Mucosa of stomach (tissue), 1 donor: ENCODE data around the gene SLC2A11.
"Not testable (repeated sequence)": the region's sequence is repeated elsewhere in the genome, so short reads cannot be mapped to it uniquely, and the experiment has no call there.

ENCODE experiments used
- H3K27me3 ChIP-seq: one replicate; pipeline ENCODE4 v1.7.0; 2013; ENCODE audit warnings: mild to moderate bottlenecking, low read length; ENCODE audit not compliant: control insufficient read depth, insufficient read depth
- H3K36me3 ChIP-seq: one replicate; pipeline ENCODE4 v1.7.0; 2013; ENCODE audit warnings: low read length; ENCODE audit not compliant: control insufficient read depth, insufficient read depth
- H3K4me1 ChIP-seq: one replicate; pipeline ENCODE4 v1.7.0; 2013; ENCODE audit warnings: mild to moderate bottlenecking, low read length; ENCODE audit not compliant: control insufficient read depth, insufficient read depth
- H3K4me3 ChIP-seq: one replicate; pipeline ENCODE4 v1.7.0; 2013; ENCODE audit warnings: low read length
- H3K9ac ChIP-seq: one replicate; pipeline ENCODE4 v1.7.0; 2013; ENCODE audit warnings: mild to moderate bottlenecking, low read length, moderate library complexity
- H3K9me3 ChIP-seq: one replicate; pipeline ENCODE4 v1.7.0; 2013; ENCODE audit warnings: mild to moderate bottlenecking, low read length, moderate library complexity; ENCODE audit not compliant: control insufficient read depth
- donor health status: Pancreatic carcinoma.

SLC2A11 gene

DNA sequence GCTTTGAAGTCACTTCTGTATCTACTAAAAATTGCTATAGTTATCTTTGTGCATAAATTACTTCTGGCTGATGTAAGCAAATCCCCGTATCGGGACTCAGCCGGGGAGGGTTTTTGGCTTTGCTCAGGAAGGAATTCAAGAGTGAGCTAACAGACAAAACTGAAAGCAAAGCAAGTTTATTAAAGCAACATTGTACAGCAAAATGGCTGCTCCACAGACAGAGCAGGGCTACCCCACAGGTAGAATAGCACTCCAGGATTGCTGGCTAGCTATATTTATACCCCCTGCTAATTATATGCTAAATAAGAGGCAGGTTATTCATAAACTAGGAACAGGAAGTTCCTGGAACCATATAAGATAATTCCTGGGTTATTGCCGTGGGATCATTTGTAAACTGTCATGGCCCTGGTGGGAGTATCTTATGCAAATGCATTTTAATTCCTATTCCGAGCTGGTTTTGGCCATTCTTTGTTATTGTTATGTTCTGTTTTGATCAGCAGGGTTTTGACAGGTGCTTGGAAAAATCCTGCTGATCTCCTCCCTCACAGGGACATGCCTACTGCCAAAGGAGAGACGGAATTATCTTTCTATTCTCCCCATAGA lies 51.7 kb downstream of the SLC2A11 start:
- Histone ChIP-seq H3K9me3 (no peaks in the 10 kb centered on the region), H3K4me1 (peaks cover 15% of the 10 kb centered on the region), H3K9ac (no peak overlapping the region), H3K36me3 (no peaks in the 10 kb centered on the region), H3K27me3 (no peaks in the 10 kb centered on the region), H3K4me3 (no peak overlapping the region)

DNA sequence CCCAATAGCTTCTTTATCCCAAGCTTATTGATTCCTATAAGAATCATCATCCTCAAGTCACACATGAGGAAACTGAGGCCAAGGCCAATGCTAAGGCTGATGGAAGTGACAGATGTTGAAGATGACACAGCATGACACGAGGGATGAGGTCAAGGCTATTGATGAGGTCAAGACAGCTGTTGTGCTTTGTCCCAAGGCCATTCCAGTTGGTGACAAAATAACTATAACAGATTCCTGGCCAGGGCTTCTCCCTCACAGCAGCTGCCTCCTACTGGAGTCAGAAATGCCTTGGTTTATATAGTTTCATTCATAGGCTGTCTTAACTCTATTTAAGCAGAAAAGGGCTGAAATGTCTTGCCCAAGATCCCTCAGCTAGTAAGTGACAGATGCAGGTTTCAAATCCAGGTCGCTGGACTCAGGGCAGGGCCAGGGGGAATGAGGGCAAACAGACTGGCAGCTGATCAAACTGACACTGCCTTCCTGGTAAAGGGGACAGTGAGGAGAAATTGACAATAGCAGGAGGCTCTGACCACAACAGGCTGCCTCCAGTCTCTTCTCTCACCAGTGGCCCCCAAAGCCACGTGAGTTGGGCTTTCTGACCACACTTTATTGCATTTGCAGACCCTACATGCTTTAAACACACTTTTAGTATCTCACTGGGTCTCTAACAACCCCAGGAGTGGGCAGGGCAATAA lies 53.0 kb downstream of the SLC2A11 start:
- H3K9ac ChIP-seq = no peak overlapping the region
- H3K9me3 ChIP-seq = no peaks in the 10 kb centered on the region
- H3K4me3 ChIP-seq = no peak overlapping the region
- no peaks in the 10 kb centered on the region for H3K36me3 ChIP-seq
- H3K4me1 ChIP-seq = peaks cover 15% of the 10 kb centered on the region
- H3K27me3 ChIP-seq = no peaks in the 10 kb centered on the region

DNA sequence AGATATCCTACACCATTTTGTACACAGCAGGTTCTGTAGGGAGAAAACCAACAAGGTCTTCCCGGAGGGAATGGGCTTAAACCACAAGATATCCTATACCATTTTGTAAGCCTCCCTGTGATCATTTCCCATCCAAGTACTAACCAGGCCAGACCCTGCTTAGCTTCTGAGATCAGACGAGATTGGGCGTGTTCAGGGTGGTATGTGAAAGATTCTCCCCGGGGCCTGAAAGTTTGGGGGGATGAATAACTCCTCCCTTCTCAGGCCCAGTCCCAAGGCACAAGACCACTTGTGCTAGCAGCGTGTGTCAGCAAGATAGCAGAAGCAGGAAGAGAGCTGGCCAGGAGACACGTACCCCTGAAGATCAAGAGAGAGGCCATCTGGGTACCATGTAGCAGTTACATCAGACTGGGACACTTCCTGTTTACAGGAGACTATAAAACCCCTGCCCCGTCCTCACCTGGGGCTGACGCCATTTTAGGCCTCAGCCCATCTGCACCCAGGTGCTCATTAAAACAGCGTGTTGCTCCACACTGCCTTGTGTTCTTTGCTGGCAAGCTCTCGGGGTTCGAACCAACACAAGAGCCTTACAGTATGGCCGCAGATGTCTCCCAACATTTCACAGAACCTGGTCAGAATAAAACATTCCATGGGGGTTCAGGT lies 53.8 kb downstream of the SLC2A11 start:
- H3K9me3 ChIP-seq = no peaks in the 10 kb centered on the region
- no peaks in the 10 kb centered on the region for H3K27me3 ChIP-seq
- H3K9ac ChIP-seq = no peak overlapping the region
- H3K4me1 ChIP-seq = peaks cover 15% of the 10 kb centered on the region
- no peak overlapping the region for H3K4me3 ChIP-seq
- H3K36me3 ChIP-seq = no peaks in the 10 kb centered on the region

DNA sequence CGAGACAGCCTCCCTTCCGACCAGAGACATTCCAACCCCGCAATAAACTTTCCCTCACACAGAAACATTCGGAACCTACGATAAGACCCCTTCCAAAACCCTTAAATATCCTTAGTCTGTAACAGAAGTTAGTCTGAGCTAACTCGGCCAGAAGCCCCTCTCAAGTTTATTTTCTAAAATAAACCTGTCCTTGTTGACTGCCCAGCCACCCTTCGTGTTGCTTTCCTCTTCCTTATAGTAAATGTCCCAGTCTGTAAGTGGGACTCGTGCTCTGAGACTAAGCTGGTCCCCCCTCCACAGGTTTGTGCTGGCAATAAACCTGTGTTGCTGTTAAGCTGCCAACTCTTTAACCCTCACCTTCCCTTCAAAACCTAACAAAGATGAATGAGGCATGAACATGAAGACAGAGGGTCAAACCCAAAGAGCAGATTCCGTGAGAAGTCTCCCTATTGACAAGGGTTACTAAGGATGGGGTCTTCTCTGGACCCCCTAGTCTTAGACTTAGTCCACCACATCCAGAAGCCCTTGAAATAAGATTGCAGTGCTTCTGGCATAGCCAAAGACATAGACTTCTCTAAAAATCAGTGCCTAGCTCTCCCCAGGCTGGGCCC lies 54.7 kb downstream of the SLC2A11 start:
- H3K36me3 ChIP-seq = no peaks in the 10 kb centered on the region
- H3K27me3 ChIP-seq = no peaks in the 10 kb centered on the region
- H3K4me1 ChIP-seq = peaks cover 15% of the 10 kb centered on the region
- no peaks in the 10 kb centered on the region for H3K9me3 ChIP-seq
- no peak overlapping the region for H3K9ac ChIP-seq
- H3K4me3 ChIP-seq = no peak overlapping the region

DNA sequence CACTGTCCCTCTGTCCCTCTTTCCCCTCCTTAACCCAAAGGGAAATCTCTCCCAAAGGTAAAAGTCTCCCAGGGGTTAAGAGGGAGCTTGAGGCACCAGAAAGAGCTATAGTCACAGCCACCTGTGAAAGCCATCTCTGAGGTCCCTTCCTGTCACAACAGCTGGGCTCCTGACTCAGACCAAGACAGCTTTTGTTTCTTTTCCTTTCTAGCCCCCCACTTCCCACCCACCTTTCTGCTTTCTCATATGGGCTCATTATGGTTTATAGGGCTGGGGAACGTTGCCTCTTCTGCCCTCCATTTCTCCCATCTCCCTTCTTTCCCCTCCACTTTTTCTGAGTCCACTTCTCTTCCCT lies 55.6 kb downstream of the SLC2A11 start:
- no peaks in the 10 kb centered on the region for H3K27me3 ChIP-seq
- no peaks in the 10 kb centered on the region for H3K36me3 ChIP-seq
- H3K9me3 ChIP-seq = no peaks in the 10 kb centered on the region
- peak overlapping the region; percentile 79 for H3K4me3 ChIP-seq
- H3K4me1 ChIP-seq = peaks cover 15% of the 10 kb centered on the region
- peak overlapping the region; percentile 88 for H3K9ac ChIP-seq

DNA sequence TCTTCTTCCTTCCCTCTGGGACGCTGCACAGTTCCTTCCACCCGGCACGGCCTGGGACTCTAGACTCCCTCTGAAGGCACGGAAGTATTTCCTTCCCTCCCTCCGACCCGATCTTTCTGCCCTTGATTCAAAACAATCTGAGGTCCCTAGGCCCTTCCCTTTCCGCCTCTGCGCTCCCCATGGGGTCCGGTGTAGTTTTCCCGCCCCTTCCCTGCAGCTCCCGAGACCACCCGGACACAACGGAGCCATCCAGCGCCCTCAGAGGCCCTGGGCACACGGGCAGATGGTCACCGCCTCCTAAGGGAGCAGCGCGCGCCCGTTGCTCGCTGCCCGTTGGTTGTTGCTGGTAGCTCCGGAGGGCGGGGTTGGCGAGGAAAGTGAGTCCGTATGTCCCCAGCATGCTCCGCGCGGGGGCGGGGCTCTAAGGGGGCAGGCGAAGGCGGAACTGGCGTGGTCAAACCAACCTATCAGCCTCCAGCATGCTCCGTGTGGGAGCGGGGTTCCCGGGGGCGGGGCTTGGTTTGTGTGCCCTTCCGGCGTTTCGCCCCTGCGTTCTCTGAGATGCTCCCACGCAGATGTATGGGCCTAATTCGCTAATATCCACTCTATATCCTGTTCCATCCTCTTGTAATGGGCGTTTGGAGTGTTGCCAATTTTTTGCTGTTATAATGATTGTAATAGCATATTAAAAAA lies 56.1 kb downstream of the SLC2A11 start:
- peak overlapping the region; percentile 79 for H3K4me3 ChIP-seq

DNA sequence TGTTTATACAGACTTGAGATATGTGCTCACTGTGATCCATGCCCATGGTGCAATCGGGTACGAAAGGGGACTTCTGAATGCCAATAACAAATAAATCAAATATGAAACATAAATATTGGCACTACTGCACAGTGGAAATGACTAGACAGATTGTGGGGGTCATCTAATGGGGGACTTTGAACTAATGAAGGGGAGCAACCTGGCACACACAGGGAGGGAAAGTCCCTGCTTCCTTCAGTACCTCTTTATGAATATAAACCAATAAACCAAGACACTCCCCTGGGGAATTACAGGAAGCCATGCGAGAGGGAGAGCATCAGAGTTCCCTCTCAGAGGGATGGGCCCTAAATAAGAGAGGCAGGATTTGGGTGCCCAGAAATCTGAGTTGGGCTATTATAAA lies 57.6 kb downstream of the SLC2A11 start:
- Histone ChIP-seq H3K27me3 (no peaks in the 10 kb centered on the region), H3K9me3 (no peaks in the 10 kb centered on the region), H3K36me3 (no peaks in the 10 kb centered on the region), H3K4me1 (peaks cover 4% of the 10 kb centered on the region), H3K4me3 (no peak overlapping the region), H3K9ac (no peak overlapping the region)

More for the DNA sequence above, 56.1 kb downstream of the SLC2A11 start:
- Histone ChIP-seq H3K27me3 (no peaks in the 10 kb centered on the region), H3K9me3 (no peaks in the 10 kb centered on the region), H3K9ac (peak overlapping the region; percentile 88), H3K36me3 (no peaks in the 10 kb centered on the region), H3K4me1 (peaks cover 12% of the 10 kb centered on the region)

DNA sequence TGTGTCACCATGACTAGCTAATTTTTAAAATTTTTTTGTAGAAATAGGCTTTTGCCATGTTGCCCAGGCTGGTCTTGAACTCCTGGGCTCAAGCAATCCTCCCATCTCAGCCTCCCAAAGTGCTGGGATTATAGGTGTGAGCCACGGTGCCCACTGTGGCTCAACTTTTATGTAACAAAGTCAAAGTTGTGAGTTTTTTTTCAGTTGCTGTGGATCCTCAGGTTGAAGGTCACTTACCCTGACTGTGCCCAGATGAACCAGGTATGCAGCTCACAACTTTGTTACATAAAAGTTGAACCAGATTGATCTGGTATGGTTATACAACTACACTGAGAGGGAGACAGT lies 62.6 kb downstream of the SLC2A11 start:
- not testable (repeated sequence) for H3K4me1 ChIP-seq, H3K9ac ChIP-seq, H3K27me3 ChIP-seq, H3K9me3 ChIP-seq, H3K36me3 ChIP-seq, H3K4me3 ChIP-seq

DNA sequence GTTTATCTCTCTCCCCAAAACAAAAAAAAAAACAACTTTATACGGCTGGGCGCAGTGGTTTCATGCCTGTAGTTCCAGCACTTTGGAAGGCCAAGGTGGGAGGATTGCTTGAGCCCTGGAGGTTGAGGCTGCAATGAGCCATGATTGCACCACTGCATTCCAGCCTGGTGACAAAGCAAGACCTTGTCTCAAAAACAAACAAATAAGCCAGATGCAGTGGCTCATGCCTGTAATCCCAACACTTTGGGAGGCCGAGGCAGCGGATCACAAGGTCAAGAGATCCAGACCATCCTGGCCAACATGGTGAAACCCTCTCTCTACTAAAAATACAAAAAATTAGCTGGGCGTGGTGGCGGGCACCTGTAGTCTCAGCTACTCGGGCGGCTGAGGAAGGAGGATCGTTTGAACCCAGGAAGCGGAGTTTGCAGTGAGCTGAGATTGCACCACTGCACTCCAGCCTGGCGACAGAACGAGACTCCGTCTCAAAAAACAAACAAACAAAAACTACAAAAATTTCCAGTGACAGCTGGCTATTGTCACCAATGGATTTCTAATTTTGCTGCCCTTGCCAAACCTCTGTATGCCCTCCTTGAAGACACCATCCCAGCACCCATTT lies 64.0 kb downstream of the SLC2A11 start:
- not testable (repeated sequence) for H3K4me1 ChIP-seq, H3K27me3 ChIP-seq, H3K36me3 ChIP-seq, H3K4me3 ChIP-seq, H3K9me3 ChIP-seq, H3K9ac ChIP-seq

DNA sequence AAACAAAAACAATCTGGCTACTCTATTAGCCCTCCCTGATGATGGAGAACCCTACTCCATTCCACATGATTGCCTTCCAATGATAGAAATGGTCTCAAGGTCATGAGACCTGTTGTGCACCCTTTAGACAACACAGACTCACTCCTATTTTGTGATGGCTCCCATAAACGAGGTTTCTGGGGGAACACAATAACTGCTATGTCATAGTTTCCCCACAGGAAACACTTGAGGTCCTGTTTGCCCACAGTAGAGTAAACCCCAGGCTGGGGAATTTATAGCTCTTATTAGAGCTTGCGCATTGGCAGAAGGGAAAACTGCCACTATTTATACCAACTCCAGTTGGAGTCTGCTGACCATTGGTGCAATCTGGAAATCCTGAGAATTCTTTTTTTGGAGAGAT lies 65.2 kb downstream of the SLC2A11 start:
- H3K36me3 ChIP-seq = no peaks in the 10 kb centered on the region
- H3K27me3 ChIP-seq = no peaks in the 10 kb centered on the region
- no peak overlapping the region for H3K4me3 ChIP-seq
- H3K4me1 ChIP-seq = no peaks in the 10 kb centered on the region
- H3K9me3 ChIP-seq = no peaks in the 10 kb centered on the region
- no peak overlapping the region for H3K9ac ChIP-seq

DNA sequence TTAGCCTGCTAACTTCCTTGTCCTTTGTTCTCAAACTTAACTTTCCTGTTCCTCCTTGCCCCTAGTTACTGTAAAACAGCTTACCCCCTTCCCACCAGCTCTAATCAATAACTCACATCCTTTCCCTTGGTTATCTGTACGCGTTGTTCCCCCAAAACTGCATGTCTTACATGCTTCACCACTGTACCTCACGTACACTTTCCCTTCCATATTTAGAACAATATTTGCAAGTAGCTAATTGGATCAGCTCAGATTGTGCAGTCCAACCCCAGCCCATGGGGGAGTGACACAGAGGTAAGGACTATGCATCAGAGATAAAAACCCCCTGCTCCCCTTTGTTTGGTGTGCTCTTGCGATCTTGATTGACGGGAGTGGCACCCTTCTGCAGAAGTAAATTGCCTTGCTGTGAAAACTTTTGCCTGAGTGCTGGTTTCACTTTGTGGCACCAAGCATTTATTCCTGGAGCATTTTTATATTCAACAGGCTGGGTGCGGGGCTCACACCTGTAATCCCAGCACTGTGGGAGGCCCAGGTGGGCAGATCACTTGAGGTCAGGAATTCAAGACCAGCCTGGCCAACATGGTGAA lies 67.4 kb downstream of the SLC2A11 start:
- H3K4me1 ChIP-seq = no peaks in the 10 kb centered on the region
- H3K9ac ChIP-seq = no peak overlapping the region
- no peak overlapping the region for H3K4me3 ChIP-seq
- no peaks in the 10 kb centered on the region for H3K27me3 ChIP-seq
- H3K36me3 ChIP-seq = no peaks in the 10 kb centered on the region
- H3K9me3 ChIP-seq = no peaks in the 10 kb centered on the region
